HG03095 (cell line): Measurements from ENCODE around the gene DXO.

Experiments
- ATAC-seq: cut with Tn5 transposase; IDR thresholded peaks from one replicate; pipeline ENCODE4 v1.9.1; 2021; ENCODE audit warnings: moderate library complexity; ENCODE audit not compliant: unreplicated experiment

The DXO gene

DNA sequence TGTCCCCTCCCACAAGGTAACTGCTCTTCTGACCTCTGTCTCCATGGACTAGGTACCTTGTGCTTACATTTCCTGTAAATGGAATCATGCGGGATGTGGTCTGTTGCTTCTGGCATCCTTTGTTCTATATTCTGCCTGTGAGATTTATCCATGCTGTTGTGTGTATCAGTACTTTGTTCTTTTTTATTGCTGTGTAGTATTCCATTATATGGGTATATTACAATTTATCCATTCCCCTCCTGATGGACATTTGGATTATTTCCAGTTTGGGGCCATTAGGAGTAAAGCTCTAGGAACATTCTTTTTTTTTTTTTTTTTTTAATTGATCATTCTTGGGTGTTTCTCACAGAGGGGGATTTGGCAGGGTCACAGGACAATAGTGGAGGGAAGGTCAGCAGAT is 41.0 kb downstream of the DXO start:
- ATAC-seq, result no peak

- ATAC-seq, result no peak
Observed at GRCh38 chr6:31928672-31928939, 43.3 kb downstream of the DXO start.

DNA sequence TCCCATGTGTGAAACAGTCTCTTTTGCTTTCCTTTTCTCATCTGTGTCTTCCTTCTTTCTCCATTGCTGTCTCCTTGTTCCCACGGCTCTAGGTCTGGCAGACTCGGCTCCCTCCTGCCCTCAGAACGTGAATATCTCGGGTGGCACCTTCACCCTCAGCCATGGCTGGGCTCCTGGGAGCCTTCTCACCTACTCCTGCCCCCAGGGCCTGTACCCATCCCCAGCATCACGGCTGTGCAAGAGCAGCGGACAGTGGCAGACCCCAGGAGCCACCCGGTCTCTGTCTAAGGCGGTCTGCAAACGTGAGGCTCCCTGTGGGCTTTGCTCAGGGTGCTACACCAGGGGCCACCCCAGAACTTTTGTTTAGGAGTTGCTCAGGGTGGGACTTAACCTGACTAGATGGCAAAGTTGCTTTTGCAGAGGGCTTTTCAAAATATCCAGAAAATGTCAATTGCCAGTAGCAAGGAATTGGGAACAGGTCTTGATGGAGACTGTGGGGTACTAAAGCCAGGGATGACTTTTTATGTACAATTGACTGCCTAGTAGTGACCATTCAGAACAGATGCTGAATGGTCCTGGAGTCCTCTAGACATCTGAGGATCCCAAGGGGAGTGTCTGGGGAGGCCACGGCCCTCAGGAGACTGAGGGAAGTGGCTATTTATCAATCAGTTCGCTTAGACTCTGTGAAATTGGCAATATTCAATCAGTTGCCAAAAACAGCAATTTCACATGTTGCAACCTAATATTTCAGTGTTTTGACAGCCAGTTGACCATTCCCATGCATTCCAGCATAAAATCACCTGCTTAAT is 43.9 kb downstream of the DXO start:
- ATAC-seq, result no peak

DNA sequence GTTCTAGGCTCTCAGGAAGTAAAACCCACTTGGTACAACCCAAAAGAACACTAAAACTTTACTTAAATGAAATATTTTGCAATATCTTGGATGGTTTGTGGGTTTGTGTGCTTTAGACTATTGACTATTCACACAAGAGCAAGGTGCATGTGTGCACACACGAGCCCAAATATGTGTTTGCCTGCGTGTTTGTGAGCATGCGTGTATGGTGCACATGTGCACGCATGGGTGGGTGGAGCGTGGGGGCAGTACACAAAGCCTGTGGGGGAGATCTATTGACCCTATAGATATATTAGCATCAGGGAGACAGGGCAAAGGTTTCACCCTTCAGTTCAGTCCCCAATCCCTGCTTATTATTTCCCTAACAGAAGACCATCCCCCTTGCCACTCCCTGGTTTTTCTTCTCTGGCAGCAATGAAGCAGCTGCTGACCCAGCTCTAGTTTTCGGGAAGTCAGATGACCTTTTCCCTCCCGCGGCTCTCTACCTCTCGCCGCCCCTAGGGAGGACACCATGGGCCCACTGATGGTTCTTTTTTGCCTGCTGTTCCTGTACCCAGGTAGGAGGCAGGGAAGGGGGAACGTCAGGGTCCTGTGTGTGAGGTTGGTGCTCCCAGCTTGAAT is 44.6 kb downstream of the DXO start, which contains the start of gene C2:
TSS of gene C2 (plus strand) at position 476 of the 621 bp plus-strand sequence. CDS start at position 512, 36 bp downstream.
- no peak for ATAC-seq

DNA sequence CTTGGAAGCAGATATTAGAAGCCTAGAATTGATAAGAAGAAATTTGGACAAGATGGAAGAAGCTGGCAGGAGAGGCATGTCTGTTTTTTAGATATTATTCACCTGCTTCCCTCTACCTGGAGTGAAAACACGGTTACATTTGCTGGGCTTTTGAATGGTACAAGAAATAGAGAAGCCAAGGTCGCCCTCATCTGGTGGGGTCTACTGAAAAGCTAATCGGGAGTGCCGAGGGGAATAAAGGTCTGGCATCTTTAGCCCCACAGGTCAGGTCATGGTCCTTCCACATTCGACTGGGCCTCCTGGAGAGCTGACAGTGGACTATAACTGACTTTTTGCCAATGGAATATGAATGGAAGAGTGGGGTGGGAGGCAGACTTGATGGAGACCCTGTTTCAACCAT is 49.0 kb downstream of the DXO start:
- no peak for ATAC-seq

DNA sequence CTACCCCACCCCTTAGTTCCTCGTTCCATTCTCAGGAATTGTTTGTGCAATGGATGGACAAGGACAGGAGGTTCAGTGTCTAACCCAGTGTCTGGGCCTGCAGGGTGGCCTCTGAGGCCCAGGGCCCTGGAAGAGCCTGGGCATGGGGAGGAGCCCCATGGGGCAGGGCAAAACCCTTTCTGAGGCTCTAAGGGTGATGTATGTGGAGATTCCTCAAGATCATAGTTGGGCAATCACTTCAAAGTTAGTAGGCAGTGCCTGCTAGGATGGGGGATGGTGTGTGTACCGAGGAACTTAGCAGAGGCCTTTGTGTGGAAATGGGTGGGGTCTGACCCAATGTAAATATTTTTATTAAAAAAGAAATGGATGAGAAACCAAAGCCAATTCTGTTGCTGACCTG is 51.1 kb downstream of the DXO start:
- no peak for ATAC-seq
